HG03139 (cell line): ENCODE measurements around the gene ADAMTSL2.

Experiments used
- ATAC-seq: cut with Tn5 transposase; IDR thresholded peaks from one replicate; pipeline ENCODE4 v1.9.1; 2021; ENCODE audit not compliant: unreplicated experiment

ADAMTSL2 gene

GRCh38 chr9:133603135-133603927 is 68.8 kb downstream of the ADAMTSL2 start:
- no peak for ATAC-seq

DNA sequence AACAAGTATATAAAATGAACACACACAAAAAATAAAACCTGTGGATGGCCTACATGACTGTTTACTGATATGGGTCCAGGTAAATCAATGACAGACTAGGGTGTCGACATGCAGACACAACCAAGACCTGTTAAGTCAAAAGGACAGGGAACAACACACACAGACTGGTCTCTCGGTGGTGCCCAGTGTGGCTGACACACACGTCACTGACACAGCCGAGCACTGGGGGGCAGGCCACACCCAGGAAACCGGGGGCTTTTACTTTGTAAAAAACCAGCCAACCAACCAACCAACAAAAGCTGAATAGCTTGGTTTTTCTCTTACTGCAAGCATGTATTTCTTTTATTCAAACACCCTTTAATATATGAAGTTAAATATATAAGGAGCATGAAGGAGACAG is 69.7 kb downstream of the ADAMTSL2 start:
- ATAC-seq, result no peak

- ATAC-seq, result no peak
These were observed 70.4 kb downstream of the ADAMTSL2 start for GRCh38 chr9:133604856-133605255.

- ATAC-seq, result no peak
These were observed 70.9 kb downstream of the ADAMTSL2 start for GRCh38 chr9:133605446-133605845.

- ATAC-seq, result no peak
These were observed 71.6 kb downstream of the ADAMTSL2 start for GRCh38 chr9:133605856-133606707.

DNA sequence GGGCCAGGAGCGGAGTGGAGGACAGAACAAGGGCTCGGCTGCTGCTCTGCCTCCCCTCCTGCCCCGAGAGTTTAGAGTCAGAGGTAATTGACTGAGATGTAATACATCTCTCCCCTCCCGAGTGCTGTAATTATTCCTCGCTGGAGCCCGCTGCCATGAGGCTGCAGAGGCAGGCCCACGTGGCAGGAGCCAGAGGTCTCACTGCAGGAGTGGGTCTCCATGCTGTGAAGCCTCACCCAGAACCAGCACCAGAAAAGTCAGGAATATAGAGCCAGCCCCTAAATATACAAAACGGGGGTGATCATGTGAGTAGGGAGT is 72.2 kb downstream of the ADAMTSL2 start:
- ATAC-seq, result no peak

- no peak for ATAC-seq
These were observed 72.9 kb downstream of the ADAMTSL2 start for GRCh38 chr9:133607381-133607780.

- no peak for ATAC-seq
These were observed 73.5 kb downstream of the ADAMTSL2 start for GRCh38 chr9:133607976-133608375.

DNA sequence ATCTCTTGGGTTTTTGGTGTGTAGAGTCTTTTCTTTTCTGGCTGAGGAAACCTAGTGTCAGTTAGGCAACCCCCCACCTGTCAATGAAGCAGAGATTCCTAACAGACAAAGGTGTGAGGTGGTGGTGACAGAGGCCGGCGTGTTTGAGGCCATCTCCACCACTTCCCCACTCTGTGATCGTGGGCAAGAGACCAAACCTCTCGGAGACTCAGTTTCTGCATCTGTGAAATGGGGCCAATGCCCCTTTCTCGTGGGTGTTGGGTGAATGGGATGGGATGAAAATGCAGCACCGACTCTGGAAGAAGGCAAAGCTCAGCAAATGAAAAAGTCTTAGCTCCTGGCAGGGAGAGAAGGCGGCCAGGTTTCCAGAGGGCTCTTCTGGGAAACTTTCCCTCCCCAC is 73.9 kb downstream of the ADAMTSL2 start:
- ATAC-seq, result no peak

GRCh38 chr9:133608889-133609288 is 74.4 kb downstream of the ADAMTSL2 start:
- no peak for ATAC-seq

GRCh38 chr9:133609311-133610098 is 75.0 kb downstream of the ADAMTSL2 start, which contains the start of gene FAM163B:
Gene FAM163B (minus strand): TSS chr9:133609389. CDS start chr9:133580223, 29,166 bp downstream.
- no peak for ATAC-seq

- no peak for ATAC-seq
These were observed 76.3 kb downstream of the ADAMTSL2 start for GRCh38 chr9:133610845-133611244.

GRCh38 chr9:133612051-133612450 is 77.5 kb downstream of the ADAMTSL2 start:
- ATAC-seq, result no peak

DNA sequence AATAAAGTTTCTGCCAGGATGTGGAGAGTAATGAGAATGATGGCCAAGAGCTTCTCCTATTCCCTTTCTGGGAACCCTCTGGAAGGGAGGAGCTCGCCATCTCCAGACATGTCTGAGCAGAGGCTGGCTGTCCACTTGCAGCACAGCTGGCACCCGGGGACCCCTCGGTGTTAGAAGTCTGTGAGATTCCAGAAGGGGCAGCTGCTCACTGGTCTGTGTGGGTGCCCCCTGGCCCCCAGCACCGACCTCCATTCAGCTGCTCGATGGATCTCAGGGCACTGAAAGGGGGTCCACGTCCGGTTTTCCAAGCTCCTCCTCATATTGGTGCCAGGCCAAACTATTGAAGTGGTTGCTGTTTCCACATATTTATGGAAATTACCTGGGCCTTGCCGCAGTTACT is 78.3 kb downstream of the ADAMTSL2 start:
- ATAC-seq, result no peak

DNA sequence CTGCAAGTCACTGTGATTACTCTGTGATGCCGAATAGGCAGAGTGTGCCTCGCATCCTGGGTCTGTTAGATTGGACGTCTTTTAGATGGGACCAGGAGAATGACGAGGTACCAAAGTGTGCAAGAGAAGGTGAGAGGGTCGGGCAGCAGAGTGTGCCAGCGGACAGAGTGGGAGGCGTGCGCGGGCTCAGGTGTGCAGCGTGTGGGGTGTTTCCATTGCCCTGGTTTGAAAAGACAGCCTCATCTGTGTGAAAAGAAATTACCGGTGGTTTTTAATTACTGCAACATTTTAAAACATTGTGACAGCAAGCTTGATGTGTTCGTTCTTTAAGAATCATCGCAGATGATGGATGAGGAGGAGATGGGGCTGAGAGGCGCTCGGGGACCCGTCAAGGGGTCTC is 78.9 kb downstream of the ADAMTSL2 start:
- no peak for ATAC-seq

- ATAC-seq, result no peak
These were observed 79.6 kb downstream of the ADAMTSL2 start for GRCh38 chr9:133614056-133614455.

- ATAC-seq, result no peak
These were observed 80.2 kb downstream of the ADAMTSL2 start for GRCh38 chr9:133614678-133615077.

- ATAC-seq, result no peak
These were observed 80.7 kb downstream of the ADAMTSL2 start for GRCh38 chr9:133615186-133615585.

DNA sequence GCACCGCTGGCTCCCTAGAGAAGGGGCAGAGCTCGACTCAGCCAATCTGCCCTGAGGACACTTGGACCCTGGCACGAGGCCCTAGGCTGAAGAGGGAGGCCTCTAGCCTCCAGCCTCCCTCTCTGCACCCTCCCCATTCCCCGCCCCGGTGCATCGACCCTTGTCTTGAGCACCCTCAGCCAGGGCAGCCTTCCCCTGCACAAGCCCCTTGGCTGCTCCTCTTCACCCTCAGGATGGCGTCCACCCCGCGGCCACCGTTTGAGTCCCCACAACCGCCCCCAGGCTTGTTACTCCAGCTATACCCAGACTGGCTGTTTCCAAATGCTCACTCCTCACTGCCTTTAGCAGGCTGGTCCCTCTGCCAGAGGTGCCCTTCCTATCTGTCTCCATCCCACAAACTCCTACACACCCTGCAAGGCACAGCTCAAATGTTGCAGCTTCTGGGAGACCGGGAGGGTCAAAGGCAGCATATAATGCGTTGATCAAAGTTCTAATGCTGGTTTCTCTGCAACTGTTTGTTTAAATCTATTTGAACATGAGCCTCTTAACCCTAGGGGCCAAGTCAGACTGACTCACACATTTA is 81.2 kb downstream of the ADAMTSL2 start:
- ATAC-seq, result no peak

- ATAC-seq, result no peak
These were observed 82.3 kb downstream of the ADAMTSL2 start for GRCh38 chr9:133616643-133617405.
